ENCODE results near the gene ITGB3.
A peak's percentile ranks its signal among the peaks of the same experiment; 100 is the strongest.

ITGB3 gene

GRCh38 chr17:47253541-47254402 lies at the start of gene ITGB3:
Gene ITGB3 (plus strand): TSS chr17:47253827. CDS start chr17:47253862, 35 bp downstream.
- H4K20me1 ChIP-seq (ENCODE audit: insufficient read depth, low read length): no peaks in the 10 kb centered on the region
- H3K36me3 ChIP-seq (replicated peaks; ENCODE audit: low read depth, low read length): no peaks in the 10 kb centered on the region
- H3K9me3 ChIP-seq (ENCODE audit: insufficient read depth, low read length): no peaks in the 10 kb centered on the region
- peaks cover 11% of the 10 kb centered on the region; the same call in 1 of the 2 replicates for H3K27me3 ChIP-seq (ENCODE audit: low read depth, low read length)
- H3K4me2 ChIP-seq (ENCODE audit: low read length): peak within 1 kb of the TSS; percentile 91
- TF ChIP-seq CTCF (IDR thresholded peaks at IDR 0.05; ENCODE audit: low read depth, low read length) (peak; percentile 34), EZH2phosphoT487 (IDR thresholded peaks at IDR 0.05; ENCODE audit: low read depth) (no peak)
- peak within 1 kb of the TSS; percentile 48 for H2AFZ ChIP-seq (ENCODE audit: low read depth, low read length)
- H3K4me1 ChIP-seq (ENCODE audit: low read length): 0 out of 2 replicates have a peak, but pooled peaks cover 3% of the 10 kb centered on the region
- H3K9ac ChIP-seq (ENCODE audit: low read length): peak within 1 kb of the TSS; percentile 66
- peak within 1 kb of the TSS; percentile 92 for H3K4me3 ChIP-seq (ENCODE audit: low read length)
- H3K79me2 ChIP-seq (ENCODE audit: low read length): no peaks in the 10 kb centered on the region
- H3K27ac ChIP-seq (ENCODE audit: low read length): no peak within 1 kb of the TSS

GRCh38 chr17:47203984-47204721 lies 49.5 kb upstream of the ITGB3 start:
- Histone ChIP-seq H3K4me2 (ENCODE audit: low read length) (peak overlapping the region; percentile 96), H3K4me1 (ENCODE audit: low read length) (peaks cover 63% of the 10 kb centered on the region), H3K4me3 (ENCODE audit: low read length) (peak overlapping the region; percentile 70; the same call in 1 of the 2 replicates), H3K27ac (ENCODE audit: low read length) (peak overlapping the region; percentile 82), H3K9me3 (ENCODE audit: insufficient read depth, low read length) (no peaks in the 10 kb centered on the region; the same call in 1 of the 2 replicates), H3K36me3 (replicated peaks; ENCODE audit: low read depth, low read length) (no peaks in the 10 kb centered on the region), H2AFZ (ENCODE audit: low read depth, low read length) (peak overlapping the region; percentile 86), H3K9ac (ENCODE audit: low read length) (peak overlapping the region; percentile 26), H4K20me1 (ENCODE audit: insufficient read depth, low read length) (no peaks in the 10 kb centered on the region), H3K27me3 (ENCODE audit: low read depth, low read length) (no peaks in the 10 kb centered on the region), H3K79me2 (ENCODE audit: low read length) (no peaks in the 10 kb centered on the region)
- TF ChIP-seq CTCF (IDR thresholded peaks at IDR 0.05; ENCODE audit: low read depth, low read length): no peak
- no peak for TF ChIP-seq EZH2phosphoT487 (IDR thresholded peaks at IDR 0.05; ENCODE audit: low read depth)

GRCh38 chr17:47204722-47205418 lies 48.8 kb upstream of the ITGB3 start:
- Histone ChIP-seq H3K36me3 (replicated peaks; ENCODE audit: low read depth, low read length) (no peaks in the 10 kb centered on the region), H3K27ac (ENCODE audit: low read length) (peak overlapping the region; percentile 82), H3K27me3 (ENCODE audit: low read depth, low read length) (no peaks in the 10 kb centered on the region), H3K9ac (ENCODE audit: low read length) (peak overlapping the region; percentile 68), H3K9me3 (ENCODE audit: insufficient read depth, low read length) (no peaks in the 10 kb centered on the region; the same call in 1 of the 2 replicates), H3K4me2 (ENCODE audit: low read length) (peak overlapping the region; percentile 96), H2AFZ (ENCODE audit: low read depth, low read length) (peak overlapping the region; percentile 86), H4K20me1 (ENCODE audit: insufficient read depth, low read length) (no peaks in the 10 kb centered on the region), H3K4me1 (ENCODE audit: low read length) (peaks cover 57% of the 10 kb centered on the region), H3K79me2 (ENCODE audit: low read length) (no peaks in the 10 kb centered on the region), H3K4me3 (ENCODE audit: low read length) (peak overlapping the region; percentile 70)
- no peak for TF ChIP-seq CTCF (IDR thresholded peaks at IDR 0.05; ENCODE audit: low read depth, low read length)
- TF ChIP-seq EZH2phosphoT487 (IDR thresholded peaks at IDR 0.05; ENCODE audit: low read depth): no peak
